IMR-90 (cell line): ENCODE measurements around the gene SRGAP3. TPM values are rescaled to one million over a fixed set of nuclear protein-coding genes. Genes with fewer than 3 reads are reported as not detected.

Source experiments
- ATAC-seq: fragments of 200-7000 bp; cut with Tn5 transposase; 2 replicates; pipeline ENCODE4 v1.9.1; 2020; ENCODE audit warnings: low read depth, mild to moderate bottlenecking, moderate library complexity
- BruUV-seq: library from RNA; stranded (reverse); fragments of 400-500 nt; replicated peaks from 2 replicates; lab custom pipeline; 2021; lab: Mats Ljungman, UMichigan
- CTCF ChIA-PET: fragments of 300-600 bp; formaldehyde crosslinking; extraction: SDS; loops from one replicate; lab custom pipeline; 2021; ENCODE audit warnings: antibody characterized with exemption; lab: Yijun Ruan, JAX
- POLR2A ChIA-PET: fragments of 300-600 bp; sonication (Branson Sonifier 250); formaldehyde crosslinking; loops from one replicate; lab custom pipeline; 2022; ENCODE audit warnings: antibody characterized with exemption; ENCODE audit not compliant: unreplicated experiment; lab: Charles Lee
- DNase-seq: peaks from one replicate; pipeline ENCODE4 v3.0.0; 2013
- H2AFZ ChIP-seq: replicated peaks from 2 replicates; pipeline ENCODE3; 2013; ENCODE audit warnings: low read length, mild to moderate bottlenecking; ENCODE audit not compliant: poor library complexity
- H2AK5ac ChIP-seq: 2 replicates; pipeline ENCODE4 v1.6.1; 2013; ENCODE audit warnings: low read depth, low read length, inconsistent platforms
- H2AK9ac ChIP-seq: replicated peaks from 2 replicates; pipeline ENCODE3; 2013; ENCODE audit warnings: mild to moderate bottlenecking, low read depth, low read length, moderate library complexity; ENCODE audit not compliant: poor library complexity
- H2BK120ac ChIP-seq: 2 replicates; pipeline ENCODE4 v1.6.1; 2013; ENCODE audit warnings: low read depth, low read length, inconsistent platforms
- H2BK15ac ChIP-seq: 3 replicates; pipeline ENCODE4 v1.6.1; 2013; ENCODE audit warnings: low read depth, low read length, inconsistent platforms
- H2BK20ac ChIP-seq: 2 replicates; pipeline ENCODE4 v1.6.1; 2013; ENCODE audit warnings: low read depth, mild to moderate bottlenecking, inconsistent platforms, low read length, moderate library complexity
- H2BK5ac ChIP-seq: 2 replicates; pipeline ENCODE4 v1.6.1; 2013; ENCODE audit warnings: mild to moderate bottlenecking, low read depth, low read length, inconsistent platforms; ENCODE audit not compliant: poor library complexity, severe bottlenecking
- H3K14ac ChIP-seq: replicated peaks from 2 replicates; pipeline ENCODE4 v1.6.1; 2013; ENCODE audit warnings: low read depth, low read length, inconsistent platforms
- H3K18ac ChIP-seq: 2 replicates; pipeline ENCODE4 v1.6.1; 2013; ENCODE audit warnings: low read depth, low read length, control low read depth
- H3K23ac ChIP-seq: 2 replicates; pipeline ENCODE4 v1.6.1; 2013; ENCODE audit warnings: low read depth, low read length, inconsistent platforms
- H3K27ac ChIP-seq: 2 replicates; pipeline ENCODE4 v1.5.1; 2013; ENCODE audit warnings: mild to moderate bottlenecking, control low read depth, low read length; ENCODE audit not compliant: insufficient read depth
- H3K27me3 ChIP-seq: 2 replicates; pipeline ENCODE4 v1.6.1; 2013; ENCODE audit warnings: low read length; ENCODE audit not compliant: control insufficient read depth, insufficient read depth
- H3K36me3 ChIP-seq: 2 replicates; pipeline ENCODE4 v1.6.1; 2013; ENCODE audit warnings: low read length, mixed read lengths; ENCODE audit not compliant: control insufficient read depth, insufficient read depth
- H3K4ac ChIP-seq: 2 replicates; pipeline ENCODE4 v1.6.1; 2013; ENCODE audit warnings: low read depth, low read length, inconsistent platforms
- H3K4me1 ChIP-seq: 2 replicates; pipeline ENCODE4 v1.6.1; 2013; ENCODE audit warnings: low read length, mixed read lengths; ENCODE audit not compliant: control insufficient read depth, insufficient read depth
- H3K4me2 ChIP-seq: 2 replicates; pipeline ENCODE4 v1.6.1; 2013; ENCODE audit warnings: low read depth, mild to moderate bottlenecking, control low read depth, low read length, moderate library complexity
- H3K4me3 ChIP-seq: 2 replicates; pipeline ENCODE4 v1.5.1; 2013; ENCODE audit warnings: low read depth, mild to moderate bottlenecking, control low read depth, low read length, moderate library complexity; ENCODE audit not compliant: insufficient read depth
- H3K56ac ChIP-seq: 2 replicates; pipeline ENCODE4 v1.6.1; 2013; ENCODE audit warnings: low read length, inconsistent platforms; ENCODE audit not compliant: insufficient read depth; ENCODE audit errors: extremely low read depth
- H3K79me1 ChIP-seq, 2 experiments: 2 replicates each; pipeline ENCODE4 v1.6.1; 2013; ENCODE audit warnings: low read length in 2 of 2, inconsistent platforms in 1 of 2, low read depth in 1 of 2
- H3K9ac ChIP-seq: 2 replicates; pipeline ENCODE4 v1.6.1; 2013; ENCODE audit warnings: low read depth, low read length, control low read depth
- H3K9me1 ChIP-seq: 2 replicates; pipeline ENCODE4 v1.6.1; 2013; ENCODE audit warnings: low read length, inconsistent platforms; ENCODE audit not compliant: insufficient read depth
- H3K9me3 ChIP-seq: 2 replicates; pipeline ENCODE4 v1.6.1; 2013; ENCODE audit warnings: low read length; ENCODE audit not compliant: control insufficient read depth, insufficient read depth
- H4K20me1 ChIP-seq: 2 replicates; pipeline ENCODE4 v1.6.1; 2013; ENCODE audit warnings: low read length, inconsistent platforms; ENCODE audit not compliant: insufficient read depth
- H4K5ac ChIP-seq: 2 replicates; pipeline ENCODE4 v1.6.1; 2013; ENCODE audit warnings: mild to moderate bottlenecking, low read depth, low read length, control low read depth
- H4K8ac ChIP-seq, 2 experiments: 2 replicates each; pipeline ENCODE4 v1.6.1; 2013; ENCODE audit warnings: low read depth in 2 of 2, low read length in 2 of 2, control low read depth in 1 of 2, inconsistent platforms in 1 of 2
- H4K91ac ChIP-seq: 2 replicates; pipeline ENCODE4 v1.6.1; 2013; ENCODE audit warnings: low read depth, low read length, inconsistent platforms; ENCODE audit not compliant: insufficient read depth
- BHLHE40 ChIP-seq: fragments of 150-350 bp; IDR thresholded peaks from 2 replicates; pipeline ENCODE4 v1.6.1; 2016; ENCODE audit warnings: mild to moderate bottlenecking, low read depth, low read length
- CEBPB ChIP-seq: IDR thresholded peaks from 2 replicates; pipeline ENCODE4 v1.6.1; 2012; ENCODE audit warnings: low read depth, low read length, improper control_type of control experiment
- CHD1 ChIP-seq: IDR thresholded peaks from 2 replicates; pipeline ENCODE4 v1.6.1; 2012; ENCODE audit warnings: low read depth, low read length, improper control_type of control experiment
- FOS ChIP-seq: fragments of 150-350 bp; IDR thresholded peaks from 2 replicates; pipeline ENCODE4 v1.6.1; 2016; ENCODE audit warnings: low read depth, low read length
- MAFK ChIP-seq: IDR thresholded peaks from 2 replicates; pipeline ENCODE4 v1.6.1; 2012; ENCODE audit warnings: low read depth, low read length, improper control_type of control experiment
- MAZ ChIP-seq: IDR thresholded peaks from 2 replicates; pipeline ENCODE4 v1.6.1; 2012; ENCODE audit warnings: low read depth, mild to moderate bottlenecking, low read length, improper control_type of control experiment, moderate library complexity, borderline replicate concordance
- NFE2L2 ChIP-seq: fragments of 150-350 bp; IDR thresholded peaks from 2 replicates; pipeline ENCODE4 v1.6.1; 2016; ENCODE audit warnings: low read depth, mild to moderate bottlenecking, low read length
- POLR2A ChIP-seq: IDR thresholded peaks from 2 replicates; pipeline ENCODE4 v1.6.1; 2012; ENCODE audit warnings: mild to moderate bottlenecking, low read depth, low read length
- RAD21 ChIP-seq: IDR thresholded peaks from 2 replicates; pipeline ENCODE4 v1.6.1; 2012; ENCODE audit warnings: low read length, improper control_type of control experiment
- RCOR1 ChIP-seq: IDR thresholded peaks from 2 replicates; pipeline ENCODE4 v1.6.1; 2012; ENCODE audit warnings: mild to moderate bottlenecking, low read length, improper control_type of control experiment; ENCODE audit not compliant: insufficient replicate concordance
- RFX5 ChIP-seq: IDR thresholded peaks from 2 replicates; pipeline ENCODE4 v1.8.0; 2012; ENCODE audit warnings: low read depth, mild to moderate bottlenecking, low read length, moderate library complexity
- SMC3 ChIP-seq: fragments of 150-350 bp; IDR thresholded peaks from 2 replicates; pipeline ENCODE4 v1.6.1; 2016; ENCODE audit warnings: low read depth, mild to moderate bottlenecking, antibody characterized with exemption, low read length, moderate library complexity
- WGBS, 2 experiments: methylation state at CpG; one replicate each; pipeline versions ENCODE4 v1.1.5 to v1.1.7; 2013; ENCODE audit warnings: missing lambda C conversion rate in 2 of 2; ENCODE audit not compliant: insufficient read length in 1 of 2; ENCODE audit errors: extremely low coverage in 2 of 2; 5-methylcytosine and 5-hydroxymethylcytosine counted together
- dilution Hi-C: fragments of 300-500 bp; cut with HindIII; formaldehyde crosslinking; loops from one replicate; pipeline ENCODE4 v1.14.3; 2018; ENCODE audit warnings: low sequenced_read_pairs; ENCODE audit not compliant: unreplicated experiment
- in situ Hi-C: fragments of 300-500 bp; cut with MboI; formaldehyde crosslinking; loops from 3 replicates; pipeline ENCODE4 v1.14.3; 2019; ENCODE audit warnings: low sequenced_read_pairs, inconsistent platforms, mixed read lengths
- intact Hi-C: fragments of 100-400 bp; cut with micrococcal nuclease; formaldehyde crosslinking; loops from 2 replicates; pipeline ENCODE4 v1.10.0; 2022
- polyA plus RNA-seq, 3 experiments: library from polyadenylated mRNA; depleted of rRNA; stranded (reverse); fragments of >200 nt; gene quantifications; 2 replicates each; pipeline ENCODE4 v1.2.3, GENCODE V29; 2012; ENCODE audit warnings: low replicate concordance in 1 of 3
- total RNA-seq: library from RNA; depleted of rRNA; stranded (reverse); fragments of >200 nt; gene quantifications from 2 replicates; pipeline ENCODE4 v1.2.3, GENCODE V29; 2012
- TF ChIP-seq, protein P1 (sequence below): conservative IDR thresholded peaks from 2 replicates; pipeline ENCODE4 v1.5.1; 2012; ENCODE audit warnings: mild to moderate bottlenecking, low read depth, low read length, improper control_type of control experiment

The SRGAP3 gene
- total and polyA plus RNA-seq, 2 of the 4 experiments (the other 2 are of a cell fraction) = 0.68 to 1.4 TPM

- Histone ChIP-seq H3K56ac (no peak overlapping the region), H3K4me2 (no peak overlapping the region), H3K9me3 (no peaks in the 10 kb centered on the region), H3K23ac (no peak overlapping the region), H3K9ac (no peak overlapping the region), H3K14ac (no peak overlapping the region), H2AK9ac (no peak overlapping the region), H2BK20ac (no peak overlapping the region), H3K36me3 (no peaks in the 10 kb centered on the region), H3K27ac (no peak overlapping the region), H2BK15ac (no peak overlapping the region), H2AFZ (no peak overlapping the region), H3K79me1 (no peaks in the 10 kb centered on the region), H2AK5ac (no peak overlapping the region), H2BK120ac (no peak overlapping the region), H3K9me1 (peaks cover 3% of the 10 kb centered on the region; the same call in 1 of the 2 replicates), H2BK5ac (no peak overlapping the region), H4K91ac (no peak overlapping the region), H3K4ac (no peak overlapping the region), H4K5ac (no peak overlapping the region), H3K18ac (no peak overlapping the region), H3K27me3 (no peaks in the 10 kb centered on the region; the same call in 1 of the 2 replicates), H4K20me1 (no peaks in the 10 kb centered on the region), H3K4me1 (no peaks in the 10 kb centered on the region; the same call in 1 of the 2 replicates), H4K8ac (no peak overlapping the region), H3K4me3 (no peak overlapping the region)
- ChIA-PET POLR2A (no interaction called here), CTCF (no interaction called here)
- DNase-seq (no peak), ATAC-seq (no peak)
- intact Hi-C loops (no loop called here), in situ Hi-C loops (no loop called here), dilution Hi-C loops (no loop called here)
- 0% methylated on average over 1 of the region's 8 CpGs; no CpG with 5 or more reads in 1 of the 2 experiments for WGBS, 2 experiments
- BruUV-seq = no TSS peak
- TF ChIP-seq RFX5 = no peak
- no peak for TF ChIP-seq CEBPB
- TF ChIP-seq MAZ = no peak
- no peak for TF ChIP-seq RAD21
- no peak for TF ChIP-seq MAFK
- no peak for TF ChIP-seq SMC3
- TF ChIP-seq FOS = no peak
- TF ChIP-seq, protein P1, sequence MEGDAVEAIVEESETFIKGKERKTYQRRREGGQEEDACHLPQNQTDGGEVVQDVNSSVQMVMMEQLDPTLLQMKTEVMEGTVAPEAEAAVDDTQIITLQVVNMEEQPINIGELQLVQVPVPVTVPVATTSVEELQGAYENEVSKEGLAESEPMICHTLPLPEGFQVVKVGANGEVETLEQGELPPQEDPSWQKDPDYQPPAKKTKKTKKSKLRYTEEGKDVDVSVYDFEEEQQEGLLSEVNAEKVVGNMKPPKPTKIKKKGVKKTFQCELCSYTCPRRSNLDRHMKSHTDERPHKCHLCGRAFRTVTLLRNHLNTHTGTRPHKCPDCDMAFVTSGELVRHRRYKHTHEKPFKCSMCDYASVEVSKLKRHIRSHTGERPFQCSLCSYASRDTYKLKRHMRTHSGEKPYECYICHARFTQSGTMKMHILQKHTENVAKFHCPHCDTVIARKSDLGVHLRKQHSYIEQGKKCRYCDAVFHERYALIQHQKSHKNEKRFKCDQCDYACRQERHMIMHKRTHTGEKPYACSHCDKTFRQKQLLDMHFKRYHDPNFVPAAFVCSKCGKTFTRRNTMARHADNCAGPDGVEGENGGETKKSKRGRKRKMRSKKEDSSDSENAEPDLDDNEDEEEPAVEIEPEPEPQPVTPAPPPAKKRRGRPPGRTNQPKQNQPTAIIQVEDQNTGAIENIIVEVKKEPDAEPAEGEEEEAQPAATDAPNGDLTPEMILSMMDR = no peak
- TF ChIP-seq NFE2L2 = no peak
- TF ChIP-seq RCOR1 = no peak
- no peak for TF ChIP-seq POLR2A
- TF ChIP-seq CHD1 = no peak
- no peak for TF ChIP-seq BHLHE40
Measured at GRCh38 chr3:9087831-9088413, 161.5 kb downstream of the SRGAP3 start.
